HG03520 (cell line): ENCODE data around the gene PROCR.
"Not testable (repeated sequence)": the region's sequence is repeated elsewhere in the genome, so short reads cannot be mapped to it uniquely, and the experiment has no call there.

Experiments
- ATAC-seq: cut with Tn5 transposase; IDR thresholded peaks from one replicate; pipeline ENCODE4 v1.9.1; 2021; ENCODE audit warnings: mild to moderate bottlenecking, moderate library complexity; ENCODE audit not compliant: unreplicated experiment

The PROCR gene

GRCh38 chr20:35164531-35164930 lies 7.3 kb upstream of the PROCR start:
- ATAC-seq, result not testable (repeated sequence)

DNA sequence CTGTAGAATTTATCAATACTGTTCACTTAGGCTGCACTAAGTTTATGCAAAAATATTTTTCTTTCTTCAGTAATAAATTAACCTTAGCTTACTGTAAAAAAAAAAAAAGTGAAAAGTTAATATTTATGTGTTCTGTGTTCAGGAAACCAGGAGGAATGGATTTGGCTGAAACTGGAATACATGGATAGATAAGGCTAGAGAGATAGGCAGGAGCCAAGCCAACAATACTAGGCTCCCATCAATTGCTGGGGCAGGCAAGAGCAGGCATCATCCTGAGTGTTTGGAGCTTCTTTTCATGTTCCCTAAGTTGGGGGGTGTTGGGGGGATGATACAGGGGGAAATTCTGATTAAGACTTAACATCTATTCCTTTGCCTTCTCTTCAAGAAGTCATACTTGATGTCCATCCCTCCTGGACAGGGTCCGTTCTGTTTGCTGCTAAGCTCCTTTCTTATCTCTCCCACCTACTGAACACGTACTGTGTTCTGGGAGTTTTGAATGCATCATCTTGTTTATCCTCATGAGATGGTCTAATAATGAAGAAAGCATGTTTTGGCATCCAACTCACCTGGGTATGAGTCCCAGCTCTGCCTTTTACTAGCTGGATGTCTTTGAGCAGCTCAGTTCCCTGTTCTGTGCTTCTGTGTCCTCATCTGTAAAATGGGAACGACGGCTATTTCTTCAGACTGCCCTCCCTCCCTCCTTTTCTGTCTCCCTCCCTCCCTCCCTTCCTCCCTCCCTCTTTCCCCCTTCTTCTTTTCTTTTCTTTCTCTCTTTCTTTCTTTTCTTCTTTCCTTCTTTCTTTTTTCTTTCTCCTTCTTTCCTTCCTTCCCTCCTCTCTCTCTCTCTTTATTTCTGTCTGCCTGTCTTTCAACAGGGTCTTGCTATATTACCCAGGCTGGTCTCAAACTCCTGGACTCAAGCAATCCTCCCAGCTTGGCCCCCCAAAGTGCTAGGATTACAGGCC lies 6.4 kb upstream of the PROCR start:
- no peak for ATAC-seq

DNA sequence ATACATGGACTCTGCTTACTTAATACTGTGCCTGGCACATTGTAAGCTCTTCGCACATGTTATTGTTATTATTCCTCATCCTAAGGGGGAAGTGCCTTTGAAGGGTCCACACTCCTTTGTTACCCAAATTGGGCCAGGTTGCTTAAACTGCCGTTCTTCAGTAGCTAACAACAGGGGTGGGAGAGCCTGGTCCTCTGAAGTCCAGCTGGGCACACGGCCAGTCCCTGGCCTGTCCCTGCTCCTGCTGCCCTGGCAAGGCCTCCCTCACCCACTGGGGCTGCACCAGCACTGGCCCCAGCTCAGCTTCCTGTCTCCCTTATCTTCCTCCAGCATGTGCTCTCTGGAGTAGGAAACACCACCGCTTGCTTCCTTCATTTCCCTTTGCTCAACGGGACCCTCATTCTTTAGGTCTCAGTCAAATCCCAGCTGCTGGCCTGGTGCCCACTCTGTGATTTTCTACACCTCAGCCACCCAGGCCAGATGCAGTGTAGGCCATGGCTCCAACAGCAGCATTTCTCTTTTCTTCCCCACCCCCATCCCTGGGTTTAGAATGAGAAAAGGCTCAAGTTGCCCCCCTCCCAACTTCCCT lies 5.5 kb upstream of the PROCR start:
- no peak for ATAC-seq

DNA sequence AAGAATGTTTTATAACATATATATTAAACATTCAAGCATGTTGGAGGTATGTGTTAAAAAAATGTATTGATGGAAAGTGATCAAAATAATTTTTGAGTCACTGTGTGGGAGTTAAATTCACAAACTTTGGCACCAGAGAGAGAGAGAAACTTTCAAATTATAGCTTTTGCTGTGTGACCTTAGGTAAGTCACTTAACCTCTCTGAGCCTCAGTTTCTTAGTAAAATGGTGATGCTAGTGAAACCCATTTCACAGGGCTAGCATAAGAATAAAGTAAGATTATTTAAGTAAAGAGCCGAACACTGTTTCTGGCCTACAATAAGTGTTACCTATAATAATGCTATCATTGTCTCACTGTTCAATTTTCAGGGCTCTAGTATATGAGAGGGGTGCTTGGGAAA lies 4.1 kb upstream of the PROCR start:
- ATAC-seq, result no peak

GRCh38 chr20:35168701-35169409 lies 3.0 kb upstream of the PROCR start:
- ATAC-seq, result not testable (repeated sequence)

DNA sequence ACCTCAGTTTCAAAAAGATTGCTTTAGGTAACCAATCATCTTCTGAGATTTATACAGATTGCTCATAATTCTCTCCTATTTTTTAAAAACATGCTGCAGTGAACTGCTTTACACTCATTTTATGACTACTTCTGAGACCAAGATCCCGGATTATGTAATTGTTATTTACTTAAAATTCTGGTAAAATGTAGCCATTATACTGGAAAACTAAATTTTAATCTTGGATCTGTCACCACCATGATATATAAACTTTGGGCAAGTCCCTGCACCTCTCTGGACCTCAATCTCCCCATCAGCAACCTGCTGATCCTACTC lies 477 bp upstream of the PROCR start:
- ATAC-seq, result no peak

DNA sequence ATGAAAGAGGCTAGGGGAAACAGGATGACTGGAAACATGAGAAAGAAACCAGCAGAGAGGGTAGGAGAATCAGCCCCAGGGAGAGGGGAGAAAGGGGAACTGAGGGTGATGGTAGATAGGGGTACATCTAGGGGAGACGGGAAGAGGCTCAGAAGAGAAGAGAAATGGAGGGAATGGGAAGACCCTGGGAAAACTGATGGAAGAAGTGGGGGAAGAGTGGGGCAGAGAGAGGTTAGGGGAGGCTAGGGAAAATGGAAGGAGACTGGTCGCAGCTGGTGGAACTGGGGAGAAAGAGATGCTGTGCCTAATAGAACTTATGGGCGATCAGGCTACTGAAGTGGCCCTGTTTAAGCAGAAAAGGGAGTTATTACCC lies 548 bp downstream of the PROCR start:
- ATAC-seq, result no peak

- ATAC-seq, result no peak
Measured at GRCh38 chr20:35173576-35174192, 1.8 kb downstream of the PROCR start.

GRCh38 chr20:35174458-35175216 lies 2.8 kb downstream of the PROCR start:
- ATAC-seq, result no peak

DNA sequence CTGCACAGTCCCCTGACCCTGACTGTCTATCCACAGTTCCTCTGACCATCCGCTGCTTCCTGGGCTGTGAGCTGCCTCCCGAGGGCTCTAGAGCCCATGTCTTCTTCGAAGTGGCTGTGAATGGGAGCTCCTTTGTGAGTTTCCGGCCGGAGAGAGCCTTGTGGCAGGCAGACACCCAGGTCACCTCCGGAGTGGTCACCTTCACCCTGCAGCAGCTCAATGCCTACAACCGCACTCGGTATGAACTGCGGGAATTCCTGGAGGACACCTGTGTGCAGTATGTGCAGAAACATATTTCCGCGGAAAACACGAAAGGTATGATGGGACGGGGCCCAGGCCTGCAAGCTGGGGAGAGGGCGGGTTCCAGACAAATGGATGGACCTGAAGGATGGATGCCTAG lies 4.3 kb downstream of the PROCR start:
- no peak for ATAC-seq

DNA sequence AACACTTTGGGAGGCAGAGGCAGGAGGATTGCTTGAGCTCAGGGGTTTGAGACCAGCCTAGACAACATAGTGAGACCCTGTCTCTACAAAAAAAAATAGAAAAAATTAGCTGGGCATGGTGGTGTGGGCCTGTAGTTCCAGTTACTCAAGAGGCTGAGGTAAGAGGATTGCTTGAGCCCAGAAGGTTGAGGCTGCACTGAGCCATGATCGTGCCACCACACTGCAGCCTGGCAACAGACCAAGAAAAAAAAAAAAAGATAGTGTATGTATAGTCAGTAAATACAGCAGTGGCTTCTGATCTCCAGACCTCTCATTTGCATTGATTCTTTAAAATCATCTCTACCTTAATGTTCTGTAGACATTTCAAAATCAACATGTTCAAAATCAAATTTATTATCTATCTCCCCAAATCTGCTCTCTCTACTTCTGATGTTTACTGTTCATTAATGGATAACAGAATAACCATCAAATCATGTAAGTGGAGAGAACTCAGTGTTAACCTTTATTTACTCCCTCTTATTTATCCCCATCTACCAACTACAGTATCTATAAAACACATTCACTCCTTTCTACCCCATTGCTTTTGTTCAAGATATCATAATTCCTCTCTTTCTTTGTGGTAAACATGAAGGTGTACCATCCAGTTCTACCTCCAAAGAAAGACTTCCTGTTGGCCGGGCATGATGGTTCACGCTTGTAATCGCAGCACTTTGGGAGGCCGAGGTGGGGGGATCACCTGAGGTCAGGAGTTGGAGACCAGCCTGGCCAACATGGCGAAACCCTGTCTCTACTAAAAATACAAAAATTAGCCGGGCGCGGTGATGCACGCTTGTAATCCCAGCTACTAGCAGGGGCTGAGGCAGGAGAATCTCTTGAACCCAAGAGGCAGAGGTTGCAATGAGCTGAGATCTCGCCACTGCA lies 7.7 kb downstream of the PROCR start:
- ATAC-seq, result no peak

DNA sequence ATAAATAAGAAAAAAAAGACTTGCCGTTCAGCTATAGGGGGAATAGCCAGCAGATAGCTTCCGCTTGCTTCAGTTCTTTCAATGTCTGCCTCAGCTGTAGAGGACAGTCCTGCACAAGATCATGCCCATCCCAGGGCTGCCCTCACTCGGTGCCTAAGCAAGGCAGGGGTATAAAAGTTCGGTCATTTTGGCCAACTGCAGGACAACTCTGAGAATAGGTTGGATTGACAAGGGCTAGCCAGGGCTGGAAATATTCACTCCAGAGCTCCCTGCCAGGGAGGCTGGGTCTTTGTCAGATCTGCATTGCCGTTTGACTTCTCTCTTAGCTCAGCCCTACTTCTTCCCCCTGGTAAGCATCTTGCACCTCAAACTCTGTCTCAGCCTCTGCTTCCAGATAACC lies 8.4 kb downstream of the PROCR start:
- ATAC-seq, result no peak

DNA sequence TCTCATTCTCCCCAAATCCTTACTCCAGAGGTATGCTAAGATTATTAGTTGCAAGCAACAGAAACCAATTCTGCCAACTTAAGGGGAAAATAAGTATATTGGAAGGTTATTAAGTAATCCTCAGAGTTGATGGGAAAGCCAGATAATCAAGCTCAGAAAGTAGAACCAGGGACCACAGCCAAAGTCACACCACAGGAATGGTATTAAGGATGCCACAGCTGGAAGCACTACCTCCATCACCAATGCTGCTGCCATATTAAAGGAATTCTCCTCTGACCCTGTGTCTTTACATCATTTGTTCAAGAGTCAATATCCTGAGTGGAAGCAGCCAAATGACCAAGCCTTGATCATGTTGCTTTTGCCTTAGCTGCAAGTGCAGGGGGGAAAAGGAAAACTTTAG lies 9.9 kb downstream of the PROCR start:
- no peak for ATAC-seq

- not testable (repeated sequence) for ATAC-seq
Measured at GRCh38 chr20:35186691-35187289, 14.9 kb downstream of the PROCR start.

DNA sequence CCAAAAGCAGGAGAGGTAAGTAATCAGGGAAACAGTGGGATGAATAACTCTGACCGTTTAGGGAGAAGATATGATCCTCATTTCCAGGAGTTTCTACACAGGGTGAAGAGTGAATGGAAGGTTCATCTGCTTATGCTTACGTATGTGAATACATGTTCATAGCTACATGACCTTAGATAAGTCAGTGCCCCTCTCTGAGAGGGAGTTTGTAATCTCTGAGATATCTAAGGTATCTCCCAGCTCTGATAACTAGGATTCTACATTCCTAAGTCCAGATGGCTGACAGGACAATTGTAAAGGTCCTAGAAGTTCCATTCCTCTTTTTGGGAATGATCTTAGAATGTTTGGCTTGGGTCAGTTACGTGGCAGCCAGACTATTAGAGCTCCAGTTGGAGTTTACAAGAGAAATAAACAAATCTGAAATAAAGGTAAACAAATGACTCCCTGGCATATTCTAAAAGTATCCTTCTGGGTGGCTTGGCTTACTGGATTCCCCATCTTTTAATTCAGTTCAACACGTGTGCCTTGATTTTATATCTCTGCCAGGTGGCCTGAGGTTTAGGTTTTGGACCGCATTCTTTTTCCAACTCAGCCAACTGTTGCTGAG lies 15.8 kb downstream of the PROCR start:
- no peak for ATAC-seq

GRCh38 chr20:35189223-35189622 lies 17.4 kb downstream of the PROCR start:
- ATAC-seq, result not testable (repeated sequence)

GRCh38 chr20:35190556-35190955 lies 18.7 kb downstream of the PROCR start:
- no peak for ATAC-seq

GRCh38 chr20:35191419-35192117 lies 19.7 kb downstream of the PROCR start:
- no peak for ATAC-seq
